GM12872 (cell line): Measurements from ENCODE around the gene IL2RA.

ENCODE experiments used
- TF ChIP-seq, protein P1 (sequence below): IDR thresholded peaks from 3 replicates; pipeline ENCODE4 v1.5.1; 2011; ENCODE audit warnings: low read depth, mild to moderate bottlenecking, low read length, moderate library complexity; ENCODE audit not compliant: insufficient read depth

IL2RA gene

GRCh38 chr10:6037422-6037821, 24.7 kb downstream of the IL2RA start:
- TF ChIP-seq, protein P1, sequence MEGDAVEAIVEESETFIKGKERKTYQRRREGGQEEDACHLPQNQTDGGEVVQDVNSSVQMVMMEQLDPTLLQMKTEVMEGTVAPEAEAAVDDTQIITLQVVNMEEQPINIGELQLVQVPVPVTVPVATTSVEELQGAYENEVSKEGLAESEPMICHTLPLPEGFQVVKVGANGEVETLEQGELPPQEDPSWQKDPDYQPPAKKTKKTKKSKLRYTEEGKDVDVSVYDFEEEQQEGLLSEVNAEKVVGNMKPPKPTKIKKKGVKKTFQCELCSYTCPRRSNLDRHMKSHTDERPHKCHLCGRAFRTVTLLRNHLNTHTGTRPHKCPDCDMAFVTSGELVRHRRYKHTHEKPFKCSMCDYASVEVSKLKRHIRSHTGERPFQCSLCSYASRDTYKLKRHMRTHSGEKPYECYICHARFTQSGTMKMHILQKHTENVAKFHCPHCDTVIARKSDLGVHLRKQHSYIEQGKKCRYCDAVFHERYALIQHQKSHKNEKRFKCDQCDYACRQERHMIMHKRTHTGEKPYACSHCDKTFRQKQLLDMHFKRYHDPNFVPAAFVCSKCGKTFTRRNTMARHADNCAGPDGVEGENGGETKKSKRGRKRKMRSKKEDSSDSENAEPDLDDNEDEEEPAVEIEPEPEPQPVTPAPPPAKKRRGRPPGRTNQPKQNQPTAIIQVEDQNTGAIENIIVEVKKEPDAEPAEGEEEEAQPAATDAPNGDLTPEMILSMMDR = no peak

DNA sequence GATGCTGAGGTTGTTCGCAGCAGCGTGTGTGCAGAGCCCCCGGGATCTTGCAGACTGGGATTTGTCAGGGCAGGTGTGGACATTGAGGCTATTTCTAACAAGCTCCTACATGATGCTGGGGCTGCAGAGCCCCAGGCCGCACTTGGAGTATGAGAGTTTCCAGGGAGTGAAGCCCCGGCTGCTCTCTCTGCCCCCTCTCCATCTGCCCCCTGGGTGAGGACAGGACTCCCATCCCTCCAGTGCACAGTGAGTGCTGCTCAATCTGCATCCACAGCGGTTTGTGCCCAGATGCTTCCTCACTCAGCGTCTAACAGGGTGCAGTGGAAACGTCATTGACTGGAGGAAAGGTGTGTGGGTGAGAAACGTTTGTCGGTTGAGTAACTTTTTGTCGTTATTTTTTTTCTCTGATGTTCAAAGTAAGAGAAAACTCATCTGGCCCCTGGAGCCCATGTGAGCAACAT, 25.3 kb downstream of the IL2RA start:
- TF ChIP-seq, protein P1 = no peak

DNA sequence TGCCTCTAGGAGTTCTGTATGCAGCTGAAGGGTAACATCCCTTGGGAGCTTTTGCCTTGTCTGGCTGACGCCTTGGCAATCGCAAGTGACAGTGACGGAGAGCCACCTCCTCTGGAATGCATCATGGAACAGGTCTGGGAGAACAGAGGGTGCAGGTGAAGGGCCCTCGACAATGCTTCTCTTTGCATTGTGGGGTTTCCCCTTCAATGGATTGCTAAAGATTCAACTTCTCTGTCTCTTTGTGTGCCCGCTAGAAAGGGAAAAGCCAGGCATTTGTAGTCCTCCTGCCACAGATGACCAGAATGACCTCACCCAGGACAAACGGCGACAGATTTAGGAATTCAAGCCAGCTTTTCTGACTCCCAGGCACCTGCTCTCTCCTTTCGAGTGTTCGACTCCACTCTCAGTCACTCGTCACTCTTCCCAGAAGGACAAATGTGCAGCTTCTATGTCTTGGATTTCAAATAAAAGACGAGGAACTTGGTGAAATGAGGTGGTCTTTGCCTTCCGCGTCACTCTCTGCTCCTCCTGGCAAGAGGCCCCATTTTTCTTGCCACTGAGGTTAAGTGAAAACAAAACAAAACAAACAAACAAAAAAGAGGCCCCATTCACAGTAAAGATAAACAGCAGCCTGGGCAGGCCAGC, 26.1 kb downstream of the IL2RA start:
- TF ChIP-seq, protein P1 = no peak

DNA sequence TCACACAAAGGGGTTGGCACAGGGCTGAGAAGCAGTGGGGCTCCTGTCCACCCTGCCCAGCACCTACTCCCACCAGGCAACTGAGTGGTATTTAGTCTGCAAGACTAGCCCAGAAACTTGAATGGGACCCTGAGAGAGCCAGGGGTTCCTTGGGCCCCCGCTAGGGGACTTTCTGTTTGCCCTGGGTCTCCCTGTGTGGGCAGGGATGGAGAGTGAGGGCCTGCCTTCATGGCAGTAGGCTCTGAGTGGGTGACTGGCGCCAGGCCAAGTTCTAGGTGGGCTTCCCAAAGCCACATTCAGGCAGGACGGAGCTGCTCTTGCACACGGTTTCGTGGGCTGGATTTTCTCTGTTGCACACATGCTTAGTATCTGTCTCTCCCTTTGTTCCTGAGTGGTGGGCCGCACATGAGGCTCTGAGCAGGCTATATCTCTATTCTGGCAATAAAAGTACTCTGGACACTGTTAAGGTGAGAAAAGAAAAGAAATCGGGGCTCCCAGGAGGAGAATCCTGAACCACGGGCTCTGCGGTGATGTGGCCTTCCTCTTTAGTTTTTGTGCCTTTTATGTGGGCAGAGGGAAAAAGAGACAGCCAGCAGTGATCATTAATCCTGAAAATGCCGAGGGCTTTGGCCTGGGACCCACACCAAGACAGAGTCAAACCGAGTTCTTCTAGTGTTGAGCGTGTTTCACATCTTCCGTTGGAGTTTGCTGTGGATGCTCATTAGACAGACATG, 26.9 kb downstream of the IL2RA start:
- TF ChIP-seq, protein P1 = no peak

DNA sequence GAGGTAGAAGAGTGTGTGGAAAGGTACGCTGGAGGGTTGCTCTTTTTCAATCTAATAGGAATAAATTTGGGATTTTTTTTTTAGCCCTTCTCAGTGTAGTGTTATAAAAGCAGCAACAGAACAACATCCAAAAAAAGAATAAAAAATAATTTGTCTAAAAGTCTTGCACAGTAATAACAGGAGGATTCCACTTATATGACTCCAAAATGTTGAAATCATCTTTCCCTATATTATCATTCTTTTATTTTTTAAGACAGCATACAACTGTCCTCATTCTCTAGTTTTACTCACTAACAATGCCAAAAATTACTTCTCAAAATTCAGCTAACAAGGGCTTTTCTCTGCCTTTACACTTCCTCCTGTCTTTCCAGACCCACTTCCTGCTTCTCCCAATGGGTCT, 27.8 kb downstream of the IL2RA start:
- TF ChIP-seq, protein P1 = no peak

DNA sequence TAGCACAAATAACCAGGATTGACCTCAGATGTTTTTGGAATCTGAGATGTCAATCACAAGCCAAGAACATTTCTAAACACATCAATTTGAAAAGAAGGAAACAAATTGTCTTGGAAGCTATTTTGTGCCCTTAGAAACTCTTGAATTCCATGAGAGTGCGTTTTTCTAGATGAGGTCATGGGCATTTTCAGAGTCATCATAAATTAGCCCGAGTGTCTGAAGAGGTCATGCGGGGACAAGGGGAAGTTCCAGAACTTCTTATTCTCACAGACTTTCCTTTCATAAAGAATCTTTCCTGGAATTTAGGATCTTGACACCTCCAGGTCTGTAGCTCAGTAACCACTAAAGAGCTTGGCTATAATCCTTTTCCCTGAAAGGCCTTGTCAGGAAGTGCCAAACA, 28.2 kb downstream of the IL2RA start:
- TF ChIP-seq, protein P1 = no peak

DNA sequence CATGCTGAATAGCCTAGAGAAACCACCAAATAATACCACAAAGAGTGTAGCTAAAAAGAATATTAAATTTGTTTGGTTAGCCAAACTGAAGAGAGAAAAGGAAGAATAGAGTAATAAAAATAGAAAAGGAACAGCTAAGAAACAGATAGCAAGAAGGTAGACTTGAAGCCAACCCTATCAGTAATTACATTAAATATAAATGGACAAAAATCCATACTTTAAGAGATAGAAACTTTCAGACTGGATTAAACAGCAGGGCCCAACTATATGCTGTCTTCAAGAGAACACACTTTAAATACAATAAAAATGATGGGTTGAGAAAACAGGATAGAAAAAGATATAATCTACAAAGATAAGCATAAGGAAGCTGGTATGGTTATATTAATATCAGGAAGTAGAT, 31.2 kb downstream of the IL2RA start:
- TF ChIP-seq, protein P1 = no peak
